HFFc6 (cell line): ENCODE results near the gene FGF14. TPM values are rescaled to one million over a fixed set of nuclear protein-coding genes. Genes with fewer than 3 reads are reported as not detected.

Experiments
- DNase-seq: peaks from one replicate; pipeline ENCODE4 v3.0.0-alpha.2; 2018
- H3K27ac Mint-ChIP-seq: 2 replicates; pipeline ENCODE4 v1.8.0; 2020; ENCODE audit warnings: mild to moderate bottlenecking, mixed read lengths
- H3K27me3 Mint-ChIP-seq: 2 replicates; pipeline ENCODE4 v1.8.0; 2021; ENCODE audit warnings: mild to moderate bottlenecking, moderate library complexity, mixed read lengths; ENCODE audit not compliant: insufficient read depth
- H3K36me3 Mint-ChIP-seq: 2 replicates; pipeline ENCODE4 v1.8.0; 2021; ENCODE audit warnings: low read depth, mixed read lengths
- H3K4me1 Mint-ChIP-seq: 2 replicates; pipeline ENCODE4 v1.8.0; 2020; ENCODE audit warnings: low read depth, mixed read lengths
- H3K4me3 Mint-ChIP-seq: 2 replicates; pipeline ENCODE4 v1.8.0; 2020; ENCODE audit warnings: mild to moderate bottlenecking, moderate library complexity, mixed read lengths
- H3K9me3 Mint-ChIP-seq: 2 replicates; pipeline ENCODE4 v1.8.0; 2020; ENCODE audit warnings: mild to moderate bottlenecking, mixed read lengths
- total RNA-seq, 6 experiments: library from RNA; stranded (reverse); fragmentation: NEBNext Ultra II Directional; extraction: Animal tissue kit (Norgen Biotek cat#: 25700); gene quantifications; 2 replicates in 1 of 6; 3 replicates in 5 of 6; pipeline ENCODE4 v1.2.3, GENCODE V29; 2021
- TF ChIP-seq, protein P1 (sequence below): fragments of 200-600 bp; sonication (generic); IDR thresholded peaks from 2 replicates; pipeline ENCODE4 v1.5.0; 2021; ENCODE audit warnings: antibody characterized with exemption, mild to moderate bottlenecking

Gene FGF14
- total RNA-seq, 6 experiments from 2014 or later: 0.02 to 0.03 TPM; not detected in 4

GRCh38 chr13:102128216-102128810 is 273.5 kb downstream of the FGF14 start:
- H3K27ac Mint-ChIP-seq: no peak overlapping the region
- no peaks in the 10 kb centered on the region for H3K36me3 Mint-ChIP-seq
- no peaks in the 10 kb centered on the region; the same call in 1 of the 2 replicates for H3K27me3 Mint-ChIP-seq
- H3K4me1 Mint-ChIP-seq: no peaks in the 10 kb centered on the region
- TF ChIP-seq, protein P1, sequence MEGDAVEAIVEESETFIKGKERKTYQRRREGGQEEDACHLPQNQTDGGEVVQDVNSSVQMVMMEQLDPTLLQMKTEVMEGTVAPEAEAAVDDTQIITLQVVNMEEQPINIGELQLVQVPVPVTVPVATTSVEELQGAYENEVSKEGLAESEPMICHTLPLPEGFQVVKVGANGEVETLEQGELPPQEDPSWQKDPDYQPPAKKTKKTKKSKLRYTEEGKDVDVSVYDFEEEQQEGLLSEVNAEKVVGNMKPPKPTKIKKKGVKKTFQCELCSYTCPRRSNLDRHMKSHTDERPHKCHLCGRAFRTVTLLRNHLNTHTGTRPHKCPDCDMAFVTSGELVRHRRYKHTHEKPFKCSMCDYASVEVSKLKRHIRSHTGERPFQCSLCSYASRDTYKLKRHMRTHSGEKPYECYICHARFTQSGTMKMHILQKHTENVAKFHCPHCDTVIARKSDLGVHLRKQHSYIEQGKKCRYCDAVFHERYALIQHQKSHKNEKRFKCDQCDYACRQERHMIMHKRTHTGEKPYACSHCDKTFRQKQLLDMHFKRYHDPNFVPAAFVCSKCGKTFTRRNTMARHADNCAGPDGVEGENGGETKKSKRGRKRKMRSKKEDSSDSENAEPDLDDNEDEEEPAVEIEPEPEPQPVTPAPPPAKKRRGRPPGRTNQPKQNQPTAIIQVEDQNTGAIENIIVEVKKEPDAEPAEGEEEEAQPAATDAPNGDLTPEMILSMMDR: no peak
- H3K9me3 Mint-ChIP-seq: peaks cover 20% of the 10 kb centered on the region
- no peak for DNase-seq
- no peak overlapping the region for H3K4me3 Mint-ChIP-seq

GRCh38 chr13:102127153-102127552 is 274.7 kb downstream of the FGF14 start:
- Mint-ChIP-seq H3K36me3 (no peaks in the 10 kb centered on the region), H3K4me3 (no peak overlapping the region), H3K27me3 (no peaks in the 10 kb centered on the region; the same call in 1 of the 2 replicates), H3K4me1 (no peaks in the 10 kb centered on the region), H3K27ac (no peak overlapping the region), H3K9me3 (peaks cover 20% of the 10 kb centered on the region)
- TF ChIP-seq, protein P1: no peak
- DNase-seq: no peak

DNA sequence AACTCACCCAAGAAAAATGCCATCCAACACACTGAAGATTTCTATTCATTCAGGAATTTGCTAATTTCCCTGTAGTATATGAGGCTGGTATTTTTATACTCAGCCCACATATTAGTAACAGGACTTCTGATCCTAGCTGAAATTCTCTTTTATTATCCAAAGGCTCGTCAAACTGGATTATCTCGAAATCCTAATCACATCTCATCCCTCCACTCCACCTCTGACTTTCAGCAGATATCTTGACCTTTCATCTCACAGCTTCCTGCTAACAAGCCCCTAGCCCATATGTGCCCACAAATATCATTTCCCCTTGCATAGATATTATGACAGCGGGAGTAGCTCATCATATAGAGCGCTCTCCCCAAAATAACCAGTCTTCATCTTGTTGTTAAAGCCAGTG is 279.7 kb downstream of the FGF14 start:
- Mint-ChIP-seq H3K27ac (no peak overlapping the region), H3K9me3 (peaks cover 10% of the 10 kb centered on the region)
- TF ChIP-seq, protein P1: no peak

GRCh38 chr13:102117175-102117831 is 284.5 kb downstream of the FGF14 start:
- TF ChIP-seq, protein P1: no peak
- Mint-ChIP-seq H3K27ac (no peak overlapping the region), H3K36me3 (no peaks in the 10 kb centered on the region)

More for the DNA sequence above, 279.7 kb downstream of the FGF14 start:
- Mint-ChIP-seq H3K36me3 (no peaks in the 10 kb centered on the region), H3K4me3 (no peak overlapping the region), H3K27me3 (no peaks in the 10 kb centered on the region), H3K4me1 (no peaks in the 10 kb centered on the region)
- DNase-seq: no peak

GRCh38 chr13:102103469-102103868 is 298.4 kb downstream of the FGF14 start:
- Mint-ChIP-seq H3K4me1 (no peaks in the 10 kb centered on the region), H3K4me3 (no peak overlapping the region), H3K27me3 (no peaks in the 10 kb centered on the region; the same call in 1 of the 2 replicates), H3K36me3 (no peaks in the 10 kb centered on the region), H3K9me3 (peaks cover 21% of the 10 kb centered on the region; the same call in 1 of the 2 replicates), H3K27ac (no peak overlapping the region)
- TF ChIP-seq, protein P1: no peak
- no peak for DNase-seq

More at GRCh38 chr13:102117175-102117831, 284.5 kb downstream of the FGF14 start:
- DNase-seq: no peak
- Mint-ChIP-seq H3K9me3 (peaks cover 24% of the 10 kb centered on the region), H3K4me1 (no peaks in the 10 kb centered on the region), H3K27me3 (no peaks in the 10 kb centered on the region), H3K4me3 (no peak overlapping the region)
